IPS-20b (cell line): Measurements from ENCODE around the gene TIMP1.

Experiments used
- H3K27ac ChIP-seq: one replicate; pipeline ENCODE4 v1.5.1; 2013; ENCODE audit warnings: low read length
- H3K27me3 ChIP-seq: 2 replicates; pipeline ENCODE4 v1.6.1; 2013; ENCODE audit warnings: mild to moderate bottlenecking, low read length, inconsistent platforms; ENCODE audit not compliant: insufficient read depth
- H3K36me3 ChIP-seq: 2 replicates; pipeline ENCODE4 v1.6.1; 2013; ENCODE audit warnings: low read depth, mild to moderate bottlenecking, inconsistent platforms, low read length, moderate library complexity; ENCODE audit not compliant: insufficient read depth
- H3K4me1 ChIP-seq: 2 replicates; pipeline ENCODE4 v1.6.1; 2013; ENCODE audit warnings: mild to moderate bottlenecking, control low read depth, inconsistent platforms, low read length, moderate library complexity; ENCODE audit not compliant: insufficient read depth
- H3K4me3 ChIP-seq: 2 replicates; pipeline ENCODE4 v1.5.1; 2013; ENCODE audit warnings: mild to moderate bottlenecking, low read length, inconsistent platforms
- H3K9ac ChIP-seq: 2 replicates; pipeline ENCODE4 v1.6.1; 2013; ENCODE audit warnings: low read depth, mild to moderate bottlenecking, inconsistent platforms, low read length, moderate library complexity
- H3K9me3 ChIP-seq: 2 replicates; pipeline ENCODE4 v1.6.1; 2013; ENCODE audit warnings: mild to moderate bottlenecking, low read depth, low read length, inconsistent platforms; ENCODE audit not compliant: insufficient read depth

The TIMP1 gene

GRCh38 chrX:47581731-47582647 lies at the start of gene TIMP1:
TSS of gene TIMP1 (plus strand) at chrX:47582436. CDS start at chrX:47583416, 980 bp downstream.
- Histone ChIP-seq H3K9ac (peak within 1 kb of the TSS; percentile 68; the same call in 1 of the 2 replicates), H3K9me3 (no peaks in the 10 kb centered on the region), H3K4me1 (no peaks in the 10 kb centered on the region; the same call in 1 of the 2 replicates), H3K27me3 (no peaks in the 10 kb centered on the region), H3K4me3 (peak within 1 kb of the TSS; percentile 62), H3K36me3 (no peaks in the 10 kb centered on the region), H3K27ac (peak within 1 kb of the TSS; percentile 65)

- no peaks in the 10 kb centered on the region for H3K9me3 ChIP-seq
- H3K36me3 ChIP-seq: no peaks in the 10 kb centered on the region
- H3K9ac ChIP-seq: no peak overlapping the region
- H3K27ac ChIP-seq: no peak overlapping the region
- no peak overlapping the region for H3K4me3 ChIP-seq
- H3K27me3 ChIP-seq: no peaks in the 10 kb centered on the region
- H3K4me1 ChIP-seq: no peaks in the 10 kb centered on the region; the same call in 1 of the 2 replicates
These were observed 42.4 kb upstream of the TIMP1 start for GRCh38 chrX:47539860-47540259.

GRCh38 chrX:47540754-47541538 lies 41.3 kb upstream of the TIMP1 start:
- Histone ChIP-seq H3K4me1 (no peaks in the 10 kb centered on the region; the same call in 1 of the 2 replicates), H3K4me3 (no peak overlapping the region), H3K27me3 (no peaks in the 10 kb centered on the region), H3K36me3 (no peaks in the 10 kb centered on the region), H3K27ac (no peak overlapping the region), H3K9ac (peak overlapping the region; percentile 58; the same call in 1 of the 2 replicates), H3K9me3 (no peaks in the 10 kb centered on the region)

GRCh38 chrX:47543496-47543895 lies 38.7 kb upstream of the TIMP1 start:
- Histone ChIP-seq H3K4me3 (no peak overlapping the region), H3K9me3 (no peaks in the 10 kb centered on the region), H3K27me3 (no peaks in the 10 kb centered on the region), H3K9ac (no peak overlapping the region), H3K4me1 (no peaks in the 10 kb centered on the region; the same call in 1 of the 2 replicates), H3K36me3 (no peaks in the 10 kb centered on the region), H3K27ac (no peak overlapping the region)

GRCh38 chrX:47556045-47556623 lies 26.1 kb upstream of the TIMP1 start:
- Histone ChIP-seq H3K36me3 (no peaks in the 10 kb centered on the region), H3K4me3 (peak overlapping the region; percentile 74), H3K9ac (peak overlapping the region; percentile 86; the same call in 1 of the 2 replicates), H3K9me3 (no peaks in the 10 kb centered on the region), H3K4me1 (no peaks in the 10 kb centered on the region; the same call in 1 of the 2 replicates), H3K27me3 (no peaks in the 10 kb centered on the region), H3K27ac (peak overlapping the region; percentile 71)

- H3K9me3 ChIP-seq: no peaks in the 10 kb centered on the region
- no peaks in the 10 kb centered on the region for H3K27me3 ChIP-seq
- H3K36me3 ChIP-seq: peaks cover 10% of the 10 kb centered on the region; the same call in 1 of the 2 replicates
- no peak overlapping the region for H3K4me3 ChIP-seq
- H3K9ac ChIP-seq: no peak overlapping the region
- H3K27ac ChIP-seq: no peak overlapping the region
- H3K4me1 ChIP-seq: no peaks in the 10 kb centered on the region; the same call in 1 of the 2 replicates
These were observed 23.8 kb upstream of the TIMP1 start for GRCh38 chrX:47558436-47558835.

- peak overlapping the region; percentile 73 for H3K9ac ChIP-seq
- peak overlapping the region; percentile 93 for H3K4me3 ChIP-seq
- H3K27ac ChIP-seq: no peak overlapping the region
- H3K36me3 ChIP-seq: peaks cover 29% of the 10 kb centered on the region
- H3K27me3 ChIP-seq: no peaks in the 10 kb centered on the region
- no peaks in the 10 kb centered on the region for H3K9me3 ChIP-seq
- no peaks in the 10 kb centered on the region; the same call in 1 of the 2 replicates for H3K4me1 ChIP-seq
These were observed 21.9 kb upstream of the TIMP1 start for GRCh38 chrX:47560179-47560933.

- Histone ChIP-seq H3K36me3 (peaks cover 30% of the 10 kb centered on the region), H3K27ac (no peak within 1 kb of the TSS), H3K4me3 (peak within 1 kb of the TSS; percentile 93), H3K27me3 (no peaks in the 10 kb centered on the region), H3K4me1 (no peaks in the 10 kb centered on the region; the same call in 1 of the 2 replicates), H3K9ac (peak within 1 kb of the TSS; percentile 82), H3K9me3 (no peaks in the 10 kb centered on the region)
These were observed 21.1 kb upstream of the TIMP1 start, which contains the start of gene ARAF for GRCh38 chrX:47560934-47561658. TSS of gene ARAF (plus strand) at chrX:47561205. CDS start at chrX:47562968, 1,763 bp downstream.

GRCh38 chrX:47561659-47562151 lies 20.5 kb upstream of the TIMP1 start:
- Histone ChIP-seq H3K27ac (no peak overlapping the region), H3K9ac (peak overlapping the region; percentile 82; the same call in 1 of the 2 replicates), H3K27me3 (no peaks in the 10 kb centered on the region), H3K9me3 (no peaks in the 10 kb centered on the region), H3K4me3 (peak overlapping the region; percentile 93), H3K4me1 (no peaks in the 10 kb centered on the region; the same call in 1 of the 2 replicates), H3K36me3 (peaks cover 32% of the 10 kb centered on the region)

GRCh38 chrX:47562615-47563243 lies 19.5 kb upstream of the TIMP1 start:
- Histone ChIP-seq H3K9ac (no peak overlapping the region), H3K36me3 (peaks cover 42% of the 10 kb centered on the region), H3K4me3 (no peak overlapping the region), H3K9me3 (no peaks in the 10 kb centered on the region), H3K4me1 (no peaks in the 10 kb centered on the region), H3K27me3 (no peaks in the 10 kb centered on the region), H3K27ac (no peak overlapping the region)
